ENCODE results near the gene LRRC41.
"Not testable (repeated sequence)": the region's sequence is repeated elsewhere in the genome, so short reads cannot be mapped to it uniquely, and the experiment has no call there.

Gene LRRC41

DNA sequence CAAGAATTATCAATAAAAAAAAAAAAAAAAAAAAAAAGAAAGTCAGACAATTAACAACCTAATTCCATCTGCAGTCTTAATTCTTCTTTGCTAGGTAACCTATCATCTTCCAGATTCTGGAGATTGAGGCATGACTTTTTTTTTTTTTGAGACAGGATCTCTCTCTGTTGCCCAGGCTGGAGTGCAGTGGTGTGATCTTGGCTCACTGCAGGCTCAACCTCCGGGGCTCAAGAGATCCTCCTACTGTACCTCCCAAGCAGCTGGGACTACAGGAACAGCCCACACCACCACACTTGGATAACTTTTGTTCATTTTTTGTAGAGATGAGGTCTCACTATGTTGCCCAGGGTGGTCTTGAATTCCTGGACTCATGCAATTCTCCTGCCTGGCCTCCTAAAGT is 60.5 kb downstream of the LRRC41 start:
- no peak for DNase-seq (ENCODE audit: low read depth)

DNA sequence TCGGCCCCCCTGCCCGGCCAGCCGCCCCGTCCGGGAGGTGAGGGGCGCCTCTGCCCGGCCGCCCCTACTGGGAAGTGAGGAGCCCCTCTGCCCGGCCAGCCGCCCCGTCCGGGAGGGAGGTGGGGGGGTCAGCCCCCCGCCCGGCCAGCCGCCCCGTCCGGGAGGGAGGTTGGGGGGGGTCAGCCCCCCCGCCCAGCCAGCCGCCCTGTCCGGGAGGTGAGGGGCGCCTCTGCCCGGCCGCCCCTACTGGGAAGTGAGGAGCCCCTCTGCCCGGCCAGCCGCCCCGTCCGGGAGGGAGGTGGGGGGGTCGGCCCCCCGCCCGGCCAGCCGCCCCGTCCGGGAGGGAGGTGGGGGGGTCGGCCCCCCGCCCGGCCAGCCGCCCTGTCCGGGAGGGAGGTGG is 61.7 kb downstream of the LRRC41 start:
- DNase-seq (ENCODE audit: low read depth), result not testable (repeated sequence)

DNA sequence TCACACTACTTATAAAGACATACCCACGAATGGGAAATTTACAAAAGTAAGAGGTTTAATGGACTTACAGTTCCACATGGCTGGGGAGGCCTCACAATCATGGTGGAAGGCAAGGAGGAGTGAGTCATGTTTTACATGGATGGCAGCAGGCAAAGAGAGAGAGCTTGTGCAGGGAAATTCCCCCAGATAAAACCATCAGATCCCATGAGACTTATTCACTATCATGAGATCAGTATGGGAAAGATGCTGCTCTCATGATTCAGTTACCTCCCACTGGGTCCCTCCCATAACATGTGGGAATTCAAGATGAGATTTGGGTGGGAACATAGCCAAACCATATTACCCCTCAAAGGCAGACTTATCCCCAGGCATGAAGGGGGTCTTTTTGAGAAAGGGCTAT is 64.6 kb downstream of the LRRC41 start:
- not testable (repeated sequence) for DNase-seq (ENCODE audit: low read depth)

DNA sequence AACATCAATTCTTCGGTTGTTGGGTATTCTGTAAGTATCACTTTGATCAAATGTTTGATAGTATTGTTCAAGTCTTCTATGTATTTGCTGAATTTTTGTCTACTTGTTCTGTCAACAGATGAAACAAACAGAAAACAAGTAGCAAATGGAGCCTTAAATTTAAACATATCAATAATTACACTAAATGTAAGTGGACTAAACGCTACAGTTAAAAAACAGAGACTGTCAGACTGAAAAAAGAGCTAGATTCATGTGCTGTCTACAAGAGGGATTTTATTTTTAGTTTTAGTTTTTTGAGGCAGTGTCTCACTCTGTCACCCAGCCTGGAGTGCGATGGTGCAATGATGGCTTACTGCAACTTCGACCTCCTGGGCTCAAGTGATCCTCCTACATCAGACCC is 66.5 kb downstream of the LRRC41 start:
- no peak for DNase-seq (ENCODE audit: low read depth)

DNA sequence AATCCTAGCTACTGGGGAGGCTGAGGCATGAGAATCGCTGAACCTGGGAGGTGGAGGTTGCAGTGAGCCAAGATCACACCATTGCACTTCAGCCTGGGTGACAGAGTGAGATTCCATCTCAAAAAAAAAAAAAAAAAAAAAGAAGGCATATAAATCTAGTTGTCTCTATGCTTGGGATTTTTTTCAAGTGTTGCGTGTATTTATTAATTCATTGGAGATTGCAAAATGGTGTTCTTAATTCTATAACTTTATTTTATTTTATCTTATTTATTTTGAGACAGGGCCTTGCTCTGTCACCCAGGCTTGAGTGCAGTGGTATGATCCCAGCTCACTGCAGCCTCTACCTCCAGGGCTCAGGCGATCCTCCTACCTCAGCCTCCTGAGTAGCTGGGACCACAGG is 72.2 kb downstream of the LRRC41 start:
- not testable (repeated sequence) for DNase-seq (ENCODE audit: low read depth)
